ENCODE data around the gene LDLRAP1.

LDLRAP1 gene

GRCh38 chr1:25525361-25525688 is 18.1 kb upstream of the LDLRAP1 start:
- no peak overlapping the region for H3K27ac ChIP-seq
- no peak for TF ChIP-seq CTCF (conservative IDR thresholded peaks at IDR 0.05)

GRCh38 chr1:25526753-25527152 is 16.7 kb upstream of the LDLRAP1 start:
- H3K27ac ChIP-seq, result no peak overlapping the region
- TF ChIP-seq CTCF (conservative IDR thresholded peaks at IDR 0.05), result no peak

GRCh38 chr1:25527226-25527846 is 16.1 kb upstream of the LDLRAP1 start:
- H3K27ac ChIP-seq, result no peak overlapping the region
- no peak for TF ChIP-seq CTCF (conservative IDR thresholded peaks at IDR 0.05)

GRCh38 chr1:25527946-25528595 is 15.3 kb upstream of the LDLRAP1 start:
- TF ChIP-seq CTCF (conservative IDR thresholded peaks at IDR 0.05), result no peak
- H3K27ac ChIP-seq, result no peak overlapping the region

- no peak overlapping the region for H3K27ac ChIP-seq
- TF ChIP-seq CTCF (conservative IDR thresholded peaks at IDR 0.05), result no peak
Measured at GRCh38 chr1:25528881-25529517, 14.4 kb upstream of the LDLRAP1 start.

GRCh38 chr1:25529518-25530185 is 13.8 kb upstream of the LDLRAP1 start:
- H3K27ac ChIP-seq, result no peak overlapping the region
- no peak for TF ChIP-seq CTCF (conservative IDR thresholded peaks at IDR 0.05)

All from VCaP (cell line).